H1 (cell line): ENCODE results near the gene CAPN9. TPM values are rescaled to one million over a fixed set of nuclear protein-coding genes. Genes with fewer than 3 reads are reported as not detected.

ENCODE experiments used
- CTCF ChIA-PET: fragments of 300-600 bp; sonication (Branson Sonifier 250); formaldehyde crosslinking; loops from one replicate; lab custom pipeline; 2021; ENCODE audit not compliant: partially characterized antibody; lab: Charles Lee
- POLR2A ChIA-PET: fragments of 300-600 bp; sonication (Branson Sonifier 250); formaldehyde crosslinking; loops from one replicate; lab custom pipeline; 2021; ENCODE audit warnings: inconsistent platforms; ENCODE audit not compliant: partially characterized antibody; lab: Charles Lee
- DNase-seq, 2 experiments: peaks; one replicate each; pipeline versions ENCODE4 v3.0.0 to v3.0.0-alpha.2; 2010 to 2022; ENCODE audit warnings: low spot score in 2 of 2, low read depth in 1 of 2, mixed read lengths in 1 of 2
- FAIRE-seq: peaks from 2 replicates; lab custom pipeline; 2011; peaks lifted over from hg19 to GRCh38; lab: Jason Lieb, UNC
- H2AFZ ChIP-seq: 2 replicates; pipeline ENCODE4 v1.8.1; 2012; ENCODE audit warnings: low read length, inconsistent platforms
- H2AK5ac ChIP-seq: 2 replicates; pipeline ENCODE4 v1.6.1; 2013; ENCODE audit warnings: low read depth, low read length
- H2BK120ac ChIP-seq: replicated peaks from 2 replicates; pipeline ENCODE3; 2013; ENCODE audit warnings: low read depth, low read length, inconsistent platforms
- H2BK12ac ChIP-seq: 2 replicates; pipeline ENCODE4 v1.6.1; 2013; ENCODE audit warnings: low read depth, low read length
- H2BK15ac ChIP-seq: 2 replicates; pipeline ENCODE4 v1.6.1; 2013; ENCODE audit warnings: low read length
- H2BK20ac ChIP-seq: 2 replicates; pipeline ENCODE4 v1.6.1; 2013; ENCODE audit warnings: low read length
- H2BK5ac ChIP-seq: 2 replicates; pipeline ENCODE4 v1.6.1; 2013; ENCODE audit warnings: low read depth, low read length
- H3K14ac ChIP-seq: 2 replicates; pipeline ENCODE4 v1.6.1; 2013; ENCODE audit warnings: inconsistent platforms; ENCODE audit not compliant: insufficient read length
- H3K18ac ChIP-seq: 2 replicates; pipeline ENCODE4 v1.6.1; 2013; ENCODE audit warnings: low read length; ENCODE audit errors: extremely low read depth
- H3K23ac ChIP-seq: 2 replicates; pipeline ENCODE4 v1.6.1; 2013; ENCODE audit warnings: inconsistent platforms; ENCODE audit not compliant: insufficient read length
- H3K23me2 ChIP-seq: 2 replicates; pipeline ENCODE4 v1.6.1; 2013; ENCODE audit warnings: low read depth, low read length
- H3K27ac ChIP-seq: 2 replicates; pipeline ENCODE4 v1.6.1; 2011; ENCODE audit warnings: low read depth, low read length, inconsistent platforms
- H3K27me3 ChIP-seq, 4 experiments: replicated peaks in 1 of 4; 1 replicate in 1 of 4; 2 replicates in 3 of 4; pipeline versions ENCODE4 v1.6.1 to v1.8.1; 2011 to 2013; ENCODE audit warnings: low read length in 3 of 4, mild to moderate bottlenecking in 3 of 4, inconsistent platforms in 2 of 4, mixed read lengths in 2 of 4, moderate library complexity in 1 of 4; ENCODE audit not compliant: control insufficient read depth in 3 of 4, insufficient read depth in 3 of 4; ENCODE audit errors: extremely low read depth in 1 of 4
- H3K36me3 ChIP-seq, 4 experiments: 2 replicates each; pipeline versions ENCODE4 v1.6.1 to v1.8.1; 2011 to 2013; ENCODE audit warnings: mild to moderate bottlenecking in 4 of 4, low read length in 3 of 4, moderate library complexity in 2 of 4, control low read depth in 1 of 4, inconsistent platforms in 1 of 4; ENCODE audit not compliant: insufficient read depth in 4 of 4, control insufficient read depth in 2 of 4
- H3K4ac ChIP-seq: replicated peaks from 2 replicates; pipeline ENCODE3; 2013; ENCODE audit warnings: low read length, low read depth, mixed read lengths, inconsistent platforms; ENCODE audit not compliant: insufficient read length
- H3K4me1 ChIP-seq, 4 experiments: replicated peaks in 1 of 4; 1 replicate in 1 of 4; 2 replicates in 3 of 4; pipeline versions ENCODE4 v1.6.1 to v1.8.1; 2011 to 2013; ENCODE audit warnings: low read length in 3 of 4, inconsistent platforms in 2 of 4, mixed read lengths in 1 of 4; ENCODE audit not compliant: insufficient read depth in 4 of 4, control insufficient read depth in 3 of 4
- H3K4me2 ChIP-seq, 2 experiments: 2 replicates each; pipeline versions ENCODE4 v1.6.1 to v1.8.1; 2011 to 2013; ENCODE audit warnings: low read depth in 2 of 2, low read length in 2 of 2, control low read depth in 1 of 2, inconsistent platforms in 1 of 2, mild to moderate bottlenecking in 1 of 2; ENCODE audit not compliant: insufficient read depth in 1 of 2
- H3K4me3 ChIP-seq, 4 experiments: fragments of 200-600, 300-600 bp in 1 of 4; sonication (generic), shearing (Covaris generic), sonication (Bioruptor Twin) in 1 of 4; 2 replicates each; pipeline versions ENCODE4 v1.5.1 to v1.8.1; 2011 to 2016; ENCODE audit warnings: low read length in 4 of 4, low read depth in 3 of 4, control low read depth in 2 of 4, inconsistent platforms in 2 of 4, mild to moderate bottlenecking in 2 of 4, mixed read lengths in 1 of 4, moderate library complexity in 1 of 4; ENCODE audit not compliant: insufficient read depth in 2 of 4; ENCODE audit errors: extremely low read depth in 1 of 4
- H3K56ac ChIP-seq: replicated peaks from 2 replicates; pipeline ENCODE3; 2013; ENCODE audit warnings: low read depth, mild to moderate bottlenecking, mixed read lengths, low read length, inconsistent platforms; ENCODE audit not compliant: insufficient read length
- H3K79me1 ChIP-seq: 2 replicates; pipeline ENCODE4 v1.6.1; 2013; ENCODE audit warnings: low read depth, low read length, control low read depth
- H3K79me2 ChIP-seq, 2 experiments: 2 replicates each; pipeline versions ENCODE4 v1.6.1 to v1.8.1; 2012 to 2013; ENCODE audit warnings: low read length in 2 of 2, mild to moderate bottlenecking in 2 of 2, inconsistent platforms in 1 of 2; ENCODE audit not compliant: insufficient read depth in 2 of 2, control insufficient read depth in 1 of 2
- H3K9ac ChIP-seq, 4 experiments: replicated peaks in 1 of 4; 1 replicate in 1 of 4; 2 replicates in 3 of 4; pipeline versions ENCODE4 v1.6.1 to v1.8.1; 2011 to 2013; ENCODE audit warnings: low read depth in 3 of 4, low read length in 3 of 4, control low read depth in 2 of 4, mild to moderate bottlenecking in 2 of 4, moderate library complexity in 2 of 4, inconsistent platforms in 1 of 4; ENCODE audit errors: extremely low read depth in 1 of 4
- H3K9me3 ChIP-seq, 2 experiments: 2 replicates each; pipeline versions ENCODE4 v1.6.1 to v1.8.1; 2012 to 2013; ENCODE audit warnings: mild to moderate bottlenecking in 2 of 2, moderate library complexity in 2 of 2, control low read depth in 1 of 2, inconsistent platforms in 1 of 2, low read depth in 1 of 2, low read length in 1 of 2, mixed read lengths in 1 of 2; ENCODE audit not compliant: insufficient read depth in 2 of 2
- H4K20me1 ChIP-seq, 2 experiments: replicated peaks in 1 of 2; 2 replicates each; pipeline versions ENCODE3 to v1.8.1; 2011 to 2013; ENCODE audit warnings: inconsistent platforms in 2 of 2, low read length in 2 of 2, mild to moderate bottlenecking in 1 of 2; ENCODE audit not compliant: insufficient read depth in 2 of 2, control insufficient read depth in 1 of 2
- H4K5ac ChIP-seq: 2 replicates; pipeline ENCODE4 v1.6.1; 2013; ENCODE audit warnings: low read length, low read depth, mixed read lengths, inconsistent platforms; ENCODE audit not compliant: insufficient read length
- H4K8ac ChIP-seq: 2 replicates; pipeline ENCODE4 v1.8.0; 2013; ENCODE audit warnings: mild to moderate bottlenecking, moderate library complexity, low read length, inconsistent platforms; ENCODE audit not compliant: insufficient read depth; ENCODE audit errors: extremely low read depth
- H4K91ac ChIP-seq: replicated peaks from 2 replicates; pipeline ENCODE3; 2013; ENCODE audit warnings: low read length, mixed read lengths, inconsistent platforms; ENCODE audit not compliant: insufficient read length
- ASH2L ChIP-seq: fragments of 200-600, 300-600 bp; sonication (generic); IDR thresholded peaks from one replicate; pipeline ENCODE4 v1.7.1; 2017; ENCODE audit warnings: low read length
- ATF3 ChIP-seq: IDR thresholded peaks from 2 replicates; pipeline ENCODE4 v1.6.1; 2011; ENCODE audit warnings: low read depth, mild to moderate bottlenecking, low read length; ENCODE audit not compliant: insufficient read depth
- CTCF ChIP-seq, 3 experiments: IDR thresholded peaks; 1 replicate in 2 of 3; 2 replicates in 1 of 3; pipeline versions ENCODE4 v1.5.1 to v1.6.1; 2011; ENCODE audit warnings: low read length in 3 of 3, mild to moderate bottlenecking in 3 of 3, inconsistent platforms in 2 of 3, low read depth in 1 of 3, moderate library complexity in 1 of 3; ENCODE audit not compliant: insufficient read depth in 1 of 3; ENCODE audit errors: control extremely low read depth in 1 of 3
- E2F6 ChIP-seq: IDR thresholded peaks from 2 replicates; pipeline ENCODE4 v1.6.1; 2012; ENCODE audit warnings: inconsistent platforms
- EZH2 ChIP-seq: fragments of 200-600 bp; sonication (generic); IDR thresholded peaks from 2 replicates; pipeline ENCODE4 v1.7.1; 2012; ENCODE audit warnings: low read depth, mild to moderate bottlenecking, moderate library complexity, low read length, inconsistent platforms; ENCODE audit not compliant: severe bottlenecking
- FOSL1 ChIP-seq: IDR thresholded peaks from 2 replicates; pipeline ENCODE4 v1.6.1; 2011; ENCODE audit warnings: mild to moderate bottlenecking, low read depth, low read length, moderate library complexity; ENCODE audit not compliant: insufficient read depth
- JUND ChIP-seq: IDR thresholded peaks from 2 replicates; pipeline ENCODE4 v1.6.1; 2011; ENCODE audit warnings: mild to moderate bottlenecking, improper control_type of control experiment, low read length
- SIRT6 ChIP-seq: IDR thresholded peaks from one replicate; pipeline ENCODE4 v1.7.1; 2012; ENCODE audit warnings: low read length, inconsistent platforms
- SIX5 ChIP-seq: IDR thresholded peaks from 2 replicates; pipeline ENCODE4 v1.6.1; 2011; ENCODE audit warnings: mild to moderate bottlenecking, low read depth, low read length
- TEAD4 ChIP-seq: IDR thresholded peaks from 2 replicates; pipeline ENCODE4 v1.6.1; 2012; ENCODE audit warnings: low read depth, low read length, inconsistent platforms, mixed read lengths
- ZNF274 ChIP-seq: IDR thresholded peaks from 2 replicates; pipeline ENCODE4 v1.7.0; 2012; ENCODE audit warnings: low read length, borderline replicate concordance; ENCODE audit errors: extremely low read depth
- WGBS, 2 experiments: shearing (Covaris generic) in 1 of 2; methylation state at CpG; one replicate each; pipeline versions ENCODE4 v1.1.6 to v1.1.7; 2013 to 2015; ENCODE audit warnings: low lambda C conversion rate in 2 of 2, mixed read lengths in 2 of 2, inconsistent platforms in 1 of 2, low coverage in 1 of 2, missing lambda C conversion rate in 1 of 2; ENCODE audit not compliant: insufficient replicate concordance in 2 of 2, insufficient coverage in 1 of 2, insufficient read length in 1 of 2; ENCODE audit errors: extremely low coverage in 1 of 2, missing lambda C conversion rate in 1 of 2; 5-methylcytosine and 5-hydroxymethylcytosine counted together
- polyA plus RNA-seq, 7 experiments: library from polyadenylated mRNA; depleted of rRNA in 3 of 7; stranded (reverse) in 5 of 7; unstranded in 2 of 7; fragments of >200 nt in 5 of 7; fragments of 200-250 nt in 2 of 7; gene quantifications; 1 replicate in 5 of 7; 2 replicates in 1 of 7; 4 replicates in 1 of 7; pipeline versions ENCODE4 v1.2.1 to v1.2.3, GENCODE V29; 2011 to 2013; ENCODE audit warnings: missing spikeins in 2 of 7, mixed read lengths in 2 of 7
- total RNA-seq: library from RNA; stranded (reverse); fragmentation: NEBNext Ultra II Directional; extraction: Animal tissue kit (Norgen Biotek cat#: 25700); gene quantifications from 2 replicates; pipeline ENCODE4 v1.2.1, GENCODE V29; 2021

CAPN9 gene
- total and polyA plus RNA-seq, 2 of the 8 experiments (the other 6 are each of a cell fraction or from before 2014, with no cell fraction given): 0.22 to 0.76 TPM

- H3K18ac ChIP-seq: no peak overlapping the region
- H3K23ac ChIP-seq: no peak overlapping the region
- DNase-seq (no peak), FAIRE-seq (no peak)
- no peak overlapping the region for H3K4me3 ChIP-seq
- 94% methylated on average over 8 of the region's 8 CpGs; no CpG with 5 or more reads in 1 of the 2 experiments for WGBS, 2 experiments
- CTCF ChIA-PET: interaction anchor here (1.0 to 5.7 kb wide), 3 partner anchors 13 to 88 kb away, joined by 3 to 26 read pairs (median 10); no protein-coding TSS in a partner anchor
- H3K4me1 ChIP-seq: peaks cover 0 to 10% (median 4%) of the 10 kb centered on the region in 4 experiments; a peak in 4 of 7 replicates
- no peaks in the 10 kb centered on the region for H3K79me1 ChIP-seq
- no peak overlapping the region for H2BK5ac ChIP-seq
- no peaks in the 10 kb centered on the region for H3K79me2 ChIP-seq
- H2AFZ ChIP-seq: no peak overlapping the region
- H2BK12ac ChIP-seq: no peak overlapping the region
- peak overlapping the region; percentile 15; the same call in 1 of the 2 replicates for H4K8ac ChIP-seq
- H3K27ac ChIP-seq: no peak overlapping the region
- no peak overlapping the region for H2BK15ac ChIP-seq
- no peaks in the 10 kb centered on the region for H3K9me3 ChIP-seq
- no peaks in the 10 kb centered on the region for H4K20me1 ChIP-seq
- no peak overlapping the region for H4K5ac ChIP-seq
- POLR2A ChIA-PET: no interaction called here
- H2BK120ac ChIP-seq: no peak overlapping the region
- no peak overlapping the region for H3K4me2 ChIP-seq
- no peaks in the 10 kb centered on the region for H3K23me2 ChIP-seq
- no peak overlapping the region for H4K91ac ChIP-seq
- H3K56ac ChIP-seq: no peak overlapping the region
- H2BK20ac ChIP-seq: no peak overlapping the region
- H3K14ac ChIP-seq: no peak overlapping the region
- no peak overlapping the region for H3K9ac ChIP-seq
- H3K4ac ChIP-seq: no peak overlapping the region
- H3K27me3 ChIP-seq: no peaks in the 10 kb centered on the region; a peak in 1 of 7 replicates
- H2AK5ac ChIP-seq: no peak overlapping the region
- no peaks in the 10 kb centered on the region for H3K36me3 ChIP-seq
- TF ChIP-seq SIRT6 (no peak), ATF3 (no peak), EZH2 (no peak), SIX5 (no peak), E2F6 (no peak), ASH2L (no peak), ZNF274 (no peak), FOSL1 (no peak), JUND (no peak), CTCF (IDR thresholded peaks at IDR 0.05; ENCODE audit: control extremely low read depth in 1 of 3, insufficient read depth in 1 of 3, low read depth in 1 of 3, low read length in 3 of 3) (no peak), TEAD4 (no peak)
Measured at GRCh38 chr1:230710543-230710904, 36.7 kb upstream of the CAPN9 start.
